Choroid plexus epithelial cell (primary cell): ENCODE measurements around the gene HECA.
"Not testable (repeated sequence)": the region's sequence is repeated elsewhere in the genome, so short reads cannot be mapped to it uniquely, and the experiment has no call there.

ENCODE experiments used
- DNase-seq: peaks from one replicate; pipeline ENCODE4 v3.0.0-alpha.2; 2010; ENCODE audit warnings: low read depth
- H3K4me3 ChIP-seq: 2 replicates; pipeline ENCODE4 v1.5.1; 2011; ENCODE audit warnings: low read depth, mild to moderate bottlenecking, control low read depth, low read length, moderate library complexity
- CTCF ChIP-seq: conservative IDR thresholded peaks from 2 replicates; pipeline ENCODE4 v1.5.1; 2011; ENCODE audit warnings: low read depth, mild to moderate bottlenecking, control low read depth, inconsistent platforms, low read length, moderate library complexity

Gene HECA

GRCh38 chr6:139112146-139112545, 22.7 kb upstream of the HECA start:
- peak; percentile 28 for DNase-seq

GRCh38 chr6:139112561-139112960, 22.3 kb upstream of the HECA start:
- TF ChIP-seq CTCF, result no peak
- DNase-seq, result no peak
- H3K4me3 ChIP-seq, result no peak overlapping the region

More at GRCh38 chr6:139112146-139112545, 22.7 kb upstream of the HECA start:
- H3K4me3 ChIP-seq, result no peak overlapping the region
- TF ChIP-seq CTCF, result no peak

GRCh38 chr6:139114746-139115145, 20.1 kb upstream of the HECA start:
- TF ChIP-seq CTCF, result no peak
- no peak overlapping the region for H3K4me3 ChIP-seq

GRCh38 chr6:139115989-139116758, 18.7 kb upstream of the HECA start:
- TF ChIP-seq CTCF, result no peak
- DNase-seq, result no peak
- no peak overlapping the region for H3K4me3 ChIP-seq

More at GRCh38 chr6:139114746-139115145, 20.1 kb upstream of the HECA start:
- DNase-seq, result no peak

GRCh38 chr6:139117734-139118133, 17.1 kb upstream of the HECA start:
- no peak for TF ChIP-seq CTCF
- peak; percentile 34 for DNase-seq
- H3K4me3 ChIP-seq, result no peak overlapping the region

GRCh38 chr6:139119552-139119951, 15.3 kb upstream of the HECA start:
- H3K4me3 ChIP-seq, result no peak overlapping the region
- TF ChIP-seq CTCF, result no peak

GRCh38 chr6:139122823-139123222, 12.1 kb upstream of the HECA start:
- H3K4me3 ChIP-seq, DNase-seq: not testable (repeated sequence)

More at GRCh38 chr6:139119552-139119951, 15.3 kb upstream of the HECA start:
- no peak for DNase-seq
